Measurements from ENCODE around the gene KLHDC7B.

Gene KLHDC7B

DNA sequence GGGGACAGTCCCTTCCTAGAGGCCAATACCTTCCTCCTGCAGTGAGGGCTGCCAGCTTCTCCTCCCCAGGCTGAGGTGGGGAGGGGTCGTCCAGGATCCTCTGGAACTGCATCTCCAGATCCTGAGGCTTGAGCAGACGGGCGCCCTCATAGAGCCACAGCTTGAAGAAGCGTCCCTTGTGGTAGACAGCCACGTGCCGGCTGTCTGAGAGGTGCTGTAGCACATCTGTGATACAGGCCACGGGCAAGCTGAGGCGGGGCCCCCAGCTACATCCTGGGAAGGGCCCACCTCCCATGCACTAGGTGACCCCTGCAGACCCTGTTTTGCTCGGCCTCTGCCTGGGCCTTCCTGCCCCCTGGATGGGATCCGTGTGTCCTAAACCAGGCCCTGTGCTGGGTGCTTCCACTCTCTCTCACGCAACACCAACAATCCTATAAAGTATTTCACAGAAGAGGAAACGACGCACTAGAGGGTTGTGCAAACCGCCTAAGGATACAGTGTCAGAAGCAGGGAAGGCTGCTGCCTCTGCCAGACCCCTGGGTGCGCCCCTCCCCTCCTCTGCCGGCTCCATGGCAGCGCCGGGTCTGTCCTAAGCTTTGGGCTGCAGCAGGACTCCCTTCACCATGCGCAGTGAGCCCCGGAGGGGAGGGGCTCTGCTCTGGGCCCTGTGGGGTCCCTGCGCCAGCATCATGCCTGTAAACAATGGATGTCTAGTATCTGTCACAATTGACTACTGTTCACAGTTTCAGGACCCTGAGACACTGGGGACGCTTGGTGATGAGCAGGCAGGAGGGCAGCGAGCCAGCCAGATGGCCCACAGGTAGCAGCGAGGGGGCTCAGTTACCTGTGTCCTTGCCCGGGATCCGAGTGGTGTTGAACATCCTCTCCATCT, 28.0 kb downstream of the KLHDC7B start:
- no peak for DNase-seq (ENCODE audit: low spot score)

DNA sequence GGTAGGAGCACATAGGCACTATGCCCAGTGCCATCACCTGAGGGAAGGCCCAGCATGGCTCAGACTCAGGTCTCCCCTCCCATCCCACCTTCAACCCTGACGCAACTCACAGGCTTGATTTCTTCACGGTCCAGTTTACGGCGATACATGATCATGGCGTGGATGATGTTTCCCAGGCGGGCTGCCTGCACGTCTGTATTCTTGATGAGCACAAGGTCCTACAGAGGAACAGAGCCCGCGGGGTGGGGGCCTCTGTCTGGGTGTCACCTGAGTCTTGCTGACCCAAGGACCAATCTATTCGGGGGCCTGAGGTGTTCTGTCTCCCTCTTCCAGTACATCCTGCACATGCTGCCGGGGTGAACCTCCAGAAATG, 28.7 kb downstream of the KLHDC7B start:
- no peak for DNase-seq (ENCODE audit: low spot score)

GRCh38 chr22:50575426-50575941, 29.8 kb downstream of the KLHDC7B start:
- DNase-seq (ENCODE audit: low spot score), result no peak

DNA sequence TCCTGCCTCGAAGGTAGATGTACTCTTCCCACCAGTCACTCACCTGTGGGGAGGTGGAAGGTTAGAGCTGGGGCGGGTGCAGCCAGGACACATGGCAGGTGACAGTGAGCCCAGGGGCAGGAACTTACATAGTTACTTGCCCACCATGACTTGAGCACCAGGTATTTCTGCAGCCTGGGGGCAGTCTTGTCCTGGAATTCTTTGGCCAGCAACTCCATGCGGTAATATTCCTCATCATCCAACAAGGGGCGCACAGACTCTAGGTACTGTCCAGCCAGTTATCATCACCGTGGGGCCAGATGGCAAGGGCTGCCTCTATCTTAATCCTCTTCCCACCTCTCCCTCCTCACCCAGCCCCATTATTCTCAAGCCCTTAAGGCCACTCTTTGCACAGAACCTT, 30.4 kb downstream of the KLHDC7B start:
- peak; percentile 81 for DNase-seq (ENCODE audit: low spot score)

DNA sequence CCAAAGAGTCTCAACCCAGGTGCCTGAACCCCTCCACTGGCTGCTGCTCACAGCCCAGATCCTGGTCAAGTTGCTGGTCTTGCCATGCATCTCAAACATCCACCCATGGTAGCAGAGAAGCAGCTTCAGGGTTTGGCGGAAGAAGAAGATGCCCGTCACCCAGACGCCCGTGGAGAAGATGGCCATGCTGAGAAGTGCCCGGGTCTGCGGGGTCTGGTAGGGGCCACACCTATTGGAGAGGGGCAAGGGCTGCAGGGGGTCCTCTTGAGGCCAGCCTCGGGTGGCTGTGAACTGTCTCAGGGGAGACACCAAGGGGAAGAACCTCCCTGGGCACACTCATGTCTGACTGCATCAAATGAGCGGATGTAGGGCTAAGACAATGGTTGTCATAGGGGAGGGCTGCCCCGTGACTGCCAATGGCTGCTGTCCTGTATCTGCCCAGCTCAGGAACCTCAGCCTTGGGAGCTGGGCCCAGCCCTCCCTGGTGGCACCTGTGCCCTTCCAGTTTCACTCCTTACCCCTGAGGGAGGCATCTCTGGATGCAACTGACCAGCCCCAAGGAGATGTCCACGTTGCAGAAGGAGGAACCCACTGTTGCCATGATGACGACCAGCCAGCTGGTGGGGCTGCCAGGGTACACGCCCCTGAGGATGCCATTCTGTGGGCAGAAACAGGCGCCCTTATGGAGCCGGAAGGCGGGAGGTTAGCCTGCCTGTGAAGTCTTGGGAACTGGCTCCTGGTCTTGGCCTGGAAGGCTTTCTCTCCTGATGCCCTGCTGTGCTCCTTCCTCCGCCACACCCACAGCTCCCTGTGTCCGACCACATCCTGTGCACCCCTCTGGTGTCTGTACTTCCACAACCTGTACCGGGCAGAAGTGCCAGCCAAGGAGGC, 31.4 kb downstream of the KLHDC7B start:
- DNase-seq (ENCODE audit: low spot score), result no peak

DNA sequence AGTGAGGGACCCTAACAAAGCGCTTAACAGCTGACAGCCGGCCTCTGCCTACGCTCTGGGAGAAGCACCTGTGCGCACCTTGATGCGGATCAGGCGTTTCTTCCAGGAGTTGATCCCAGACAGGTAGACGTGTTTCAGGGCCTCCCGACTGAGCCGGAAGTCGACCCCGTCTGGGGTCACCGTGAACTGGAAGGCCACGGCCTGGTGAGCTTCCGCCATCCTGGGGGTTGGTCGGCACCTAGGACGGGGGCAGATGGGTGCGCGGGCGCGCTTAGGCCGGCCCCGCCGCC, 31.9 kb downstream of the KLHDC7B start:
- no peak for DNase-seq (ENCODE audit: low spot score)

GRCh38 chr22:50577987-50578775, 32.5 kb downstream of the KLHDC7B start, which contains the start of gene CPT1B:
TSS of gene CPT1B (minus strand) at chr22:50578427. CDS start at chr22:50577915, 512 bp downstream.
- DNase-seq (ENCODE audit: low spot score), result no peak

DNA sequence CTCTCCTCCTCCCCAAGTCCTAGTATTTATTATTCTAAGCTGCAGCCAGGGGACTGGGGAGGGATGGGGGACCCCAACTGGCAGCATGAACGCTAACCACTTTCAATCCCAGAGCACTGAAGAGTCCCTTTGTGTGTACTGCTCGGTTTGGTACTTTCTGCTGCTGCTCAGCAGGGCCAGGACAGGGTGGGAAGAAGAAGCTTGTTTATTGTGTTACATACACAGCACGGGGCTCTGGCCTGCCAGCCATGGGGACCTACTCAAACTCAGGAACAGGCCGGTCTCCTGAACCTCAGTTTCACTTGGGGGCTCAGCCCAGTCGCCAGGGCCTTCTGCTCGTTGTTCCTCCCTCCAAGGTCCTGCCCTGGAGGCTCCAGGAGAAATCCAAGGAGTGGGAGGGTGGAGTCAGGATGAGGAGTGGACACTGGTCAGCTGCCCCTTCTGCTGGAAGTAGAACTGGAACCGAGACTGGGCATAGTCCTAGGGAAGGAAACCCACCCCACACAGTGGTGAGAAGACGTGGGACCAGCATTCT, 33.1 kb downstream of the KLHDC7B start:
- no peak for DNase-seq (ENCODE audit: low spot score)

DNA sequence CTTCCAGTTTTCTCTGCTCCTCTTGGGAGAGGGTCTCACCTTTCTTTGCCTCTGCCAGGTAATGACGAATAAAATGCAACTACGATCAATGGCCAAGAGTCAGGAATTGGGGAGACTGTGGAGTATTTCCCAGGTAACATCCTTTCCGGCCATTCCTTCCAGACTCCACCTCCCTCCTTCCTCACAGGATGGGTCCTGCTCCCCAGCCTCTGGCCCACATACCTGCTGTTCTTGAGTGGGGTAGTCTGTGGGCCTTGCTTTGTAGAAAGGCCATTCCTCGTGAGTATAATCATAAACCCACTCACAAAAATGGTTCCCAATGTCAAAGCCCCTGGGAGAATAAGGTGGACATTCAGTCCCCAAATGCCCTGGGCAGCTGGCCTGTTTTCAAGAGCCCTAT, 34.1 kb downstream of the KLHDC7B start:
- no peak for DNase-seq (ENCODE audit: low spot score)

- no peak for DNase-seq (ENCODE audit: low spot score)
These were observed 35.6 kb downstream of the KLHDC7B start for GRCh38 chr22:50581031-50581949.

GRCh38 chr22:50581950-50582492, 36.3 kb downstream of the KLHDC7B start:
- DNase-seq (ENCODE audit: low spot score), result peak; percentile 40

DNA sequence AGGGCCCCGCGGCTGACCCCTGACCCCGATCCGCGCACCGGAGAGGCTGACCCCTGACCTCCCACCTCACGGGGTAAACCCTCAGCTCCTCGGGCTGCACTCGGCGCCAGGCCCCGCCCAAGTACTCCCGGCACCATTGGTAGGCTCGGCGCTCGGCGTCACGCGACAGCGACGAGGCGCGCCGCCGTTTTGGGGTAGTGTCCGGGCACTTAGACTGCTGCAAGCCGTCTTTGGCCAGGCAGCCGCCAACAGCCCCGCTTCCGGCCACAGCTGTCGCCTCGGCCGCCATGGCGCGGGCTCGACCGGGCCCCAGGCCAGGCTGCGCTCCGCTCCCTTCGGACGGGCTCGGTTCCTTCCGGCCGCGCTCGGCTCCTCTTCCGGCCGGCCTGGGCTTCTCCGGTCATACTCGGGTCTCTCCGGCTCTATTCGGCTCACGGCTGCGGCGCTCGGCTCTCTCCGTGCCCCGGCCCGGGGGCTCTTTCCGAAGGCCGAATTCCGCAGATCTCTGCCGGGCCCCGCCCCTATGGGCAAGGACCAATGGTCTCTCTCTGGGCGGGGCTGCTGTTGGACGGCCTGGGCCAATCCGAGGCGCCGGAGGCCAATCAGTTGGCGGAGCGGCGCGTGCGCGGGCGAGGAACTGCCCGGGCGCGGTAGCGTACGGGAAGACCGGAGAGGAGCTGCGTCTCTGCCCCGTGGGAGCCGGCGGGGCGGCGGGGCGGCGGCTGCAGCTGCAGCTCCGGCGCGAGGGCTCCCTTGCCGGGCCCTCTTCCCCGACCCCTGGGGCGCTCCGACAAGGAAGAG, 37.0 kb downstream of the KLHDC7B start, which contains the start of gene CHKB:
TSS of gene CHKB (minus strand) at position 357 of the 801 bp plus-strand sequence. CDS start at position 289, 68 bp downstream.
- peak; percentile 99 for DNase-seq (ENCODE audit: low spot score)

DNA sequence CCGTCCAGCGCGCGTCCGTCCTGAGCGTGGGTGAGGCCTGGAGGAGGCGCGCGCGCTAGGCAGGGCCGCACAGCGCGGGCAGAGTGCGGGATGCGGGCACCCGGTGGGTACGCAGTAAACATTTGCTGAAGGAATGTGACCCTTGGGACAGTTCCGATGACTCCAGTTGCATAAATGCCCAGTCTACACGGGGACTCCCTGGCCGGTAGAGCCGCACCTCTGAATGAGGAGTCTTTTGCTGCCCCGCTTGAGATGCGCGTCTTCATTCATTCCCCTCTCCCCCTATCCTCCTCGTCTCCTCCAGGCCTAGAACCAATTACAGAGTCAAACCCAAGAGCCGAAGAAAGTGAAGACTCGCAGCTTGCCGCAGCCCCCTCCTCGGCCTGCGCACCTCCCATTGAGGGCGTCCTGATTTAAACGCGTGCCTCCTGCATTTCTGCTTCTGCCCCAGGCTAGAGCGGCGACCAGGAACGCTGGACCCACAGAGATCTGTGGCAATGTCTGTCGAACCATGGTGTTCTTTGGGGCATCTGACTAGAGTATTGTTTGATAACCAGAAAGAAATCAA, 37.7 kb downstream of the KLHDC7B start:
- DNase-seq (ENCODE audit: low spot score), result no peak

- no peak for DNase-seq (ENCODE audit: low spot score)
These were observed 38.7 kb downstream of the KLHDC7B start for GRCh38 chr22:50584106-50585096.

DNA sequence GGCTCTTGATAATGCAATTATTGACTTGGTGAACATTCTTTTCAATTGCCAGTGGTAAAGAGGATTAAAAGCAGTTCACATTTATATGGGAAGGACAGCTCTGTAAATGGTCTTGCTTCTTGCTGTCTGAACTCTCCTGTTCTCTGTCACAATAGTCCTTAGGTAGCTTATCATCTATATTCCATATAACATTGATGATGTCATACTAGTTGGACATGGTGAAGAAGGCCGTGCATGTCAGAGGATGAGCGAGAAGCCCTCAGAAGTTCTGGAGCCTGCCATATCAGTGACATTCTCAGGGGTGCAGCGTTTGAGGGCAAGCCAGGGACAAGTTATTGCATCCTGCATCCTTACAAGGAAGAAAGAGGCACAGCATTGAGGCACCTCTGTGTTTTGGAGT, 39.5 kb downstream of the KLHDC7B start:
- DNase-seq (ENCODE audit: low spot score), result no peak

DNA sequence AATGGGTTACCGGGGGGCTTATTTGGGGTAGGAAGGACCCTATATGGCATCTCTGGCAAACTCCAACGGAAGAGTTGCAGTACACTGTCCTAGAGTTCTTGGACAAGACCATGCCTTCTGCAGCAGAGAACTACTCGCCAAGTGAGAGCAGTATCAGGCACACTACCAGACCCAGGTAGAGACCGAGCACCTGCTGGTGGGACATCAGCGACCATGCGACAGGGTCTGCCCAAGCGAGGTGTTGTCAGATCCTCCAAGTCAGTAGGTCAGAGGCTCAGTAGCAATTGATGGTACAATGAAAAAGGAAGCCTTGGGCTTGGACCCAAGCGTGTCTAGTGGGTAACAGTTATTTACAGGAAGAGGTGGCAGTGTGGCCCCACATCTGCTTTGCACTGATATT, 40.1 kb downstream of the KLHDC7B start:
- DNase-seq (ENCODE audit: low spot score), result no peak

GRCh38 chr22:50586416-50586815, 40.7 kb downstream of the KLHDC7B start:
- DNase-seq (ENCODE audit: low spot score), result no peak

GRCh38 chr22:50587407-50587806, 41.7 kb downstream of the KLHDC7B start:
- no peak for DNase-seq (ENCODE audit: low spot score)

Data from kidney tubule cell (primary cell).